Caki2 (cell line): ENCODE measurements around the gene HCN3. TPM values are rescaled to one million over a fixed set of nuclear protein-coding genes. Genes with fewer than 3 reads are reported as not detected.

ENCODE experiments used
- DNase-seq: peaks from one replicate; pipeline ENCODE4 v3.0.0-alpha.2; 2015; ENCODE audit warnings: low read depth
- in situ Hi-C: cut with HindIII; loops from 2 replicates; pipeline ENCODE4 v1.10.0; 2016; ENCODE audit warnings: low sequenced_read_pairs, low pct_unique_long_range_greater_than_20kb, mixed read lengths
- total RNA-seq: library from RNA; depleted of rRNA; stranded (reverse); fragments of >200 nt; shearing (Covaris generic); gene quantifications from 2 replicates; pipeline ENCODE4 v1.2.3, GENCODE V29; 2014; ENCODE audit warnings: low replicate concordance

Gene HCN3
- total RNA-seq, 1 experiment from 2014 or later: 0.84 TPM

- no peak for DNase-seq
- in situ Hi-C loops: no loop called here
These were observed 25.7 kb upstream of the HCN3 start for GRCh38 chr1:155251566-155251965.

DNA sequence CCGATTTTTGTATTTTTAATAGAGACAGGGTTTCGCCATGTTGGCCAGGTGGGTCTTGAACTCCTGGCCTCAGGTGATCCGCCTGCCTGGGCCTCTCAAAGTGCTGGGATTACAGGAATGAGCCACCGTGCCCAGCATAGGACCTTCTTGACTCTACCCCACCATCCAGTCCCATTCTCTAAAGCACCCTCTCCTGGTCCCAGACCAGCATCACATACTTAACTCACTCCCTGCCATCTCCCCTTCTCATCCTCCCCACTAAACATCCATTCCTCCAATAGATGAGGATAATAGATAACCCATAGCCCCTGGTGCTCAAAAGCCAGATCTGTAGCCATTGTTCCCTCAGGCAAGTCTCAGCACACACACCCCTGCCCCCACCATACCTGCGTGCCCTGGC lies 24.1 kb upstream of the HCN3 start:
- in situ Hi-C loops: no loop called here
- DNase-seq: no peak

DNA sequence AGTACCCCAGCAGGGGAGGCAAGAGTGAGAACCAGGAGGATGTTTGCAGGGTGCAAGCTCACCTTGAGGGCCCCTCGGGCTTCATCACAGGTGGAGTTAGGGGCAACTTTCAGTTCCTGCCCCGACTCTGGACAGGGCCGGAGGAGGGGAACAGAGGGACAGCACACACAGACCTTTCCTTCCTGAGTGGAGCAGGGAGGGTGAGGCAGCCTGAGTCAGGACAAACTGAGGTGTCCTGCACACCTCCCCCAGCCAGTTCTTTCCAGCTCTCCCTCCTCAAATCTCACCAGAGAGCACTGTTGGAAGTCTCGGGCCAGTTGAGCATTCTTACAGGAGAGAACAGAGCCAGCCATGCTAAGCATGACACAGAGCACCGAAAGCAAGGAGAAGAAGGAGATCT lies 23.5 kb upstream of the HCN3 start:
- no peak for DNase-seq

GRCh38 chr1:155254228-155254713 lies 23.0 kb upstream of the HCN3 start:
- in situ Hi-C loops: no loop called here
- no peak for DNase-seq

More for the DNA sequence above, 23.5 kb upstream of the HCN3 start:
- in situ Hi-C loops: no loop called here

DNA sequence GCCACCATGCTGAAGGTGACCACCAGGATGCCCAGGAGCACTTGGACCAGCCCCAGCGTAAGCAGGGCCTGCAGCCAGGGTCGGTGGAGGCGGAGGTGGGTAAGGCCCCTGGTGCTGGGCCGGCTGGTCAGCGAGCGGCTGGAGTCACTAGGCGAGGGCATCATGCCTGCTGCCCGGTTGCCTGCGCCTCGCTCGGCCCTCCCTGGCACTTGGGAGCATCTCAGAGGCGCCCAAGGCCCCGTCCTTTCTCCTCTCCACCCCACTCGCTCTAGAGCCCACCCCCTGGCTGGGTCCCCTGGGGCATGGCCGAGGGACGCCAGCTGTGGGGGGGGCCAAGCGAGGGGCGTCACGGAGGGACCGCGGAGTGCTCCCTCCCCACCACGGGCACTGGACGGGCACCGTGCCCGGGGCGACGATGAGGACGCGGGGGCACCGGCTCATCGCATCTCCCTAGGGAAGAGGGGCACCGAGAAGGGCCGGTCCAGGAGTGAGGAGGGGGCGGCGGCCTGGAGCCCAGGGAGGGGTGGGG lies 22.5 kb upstream of the HCN3 start:
- in situ Hi-C loops: no loop called here
- DNase-seq: peak; percentile 22

- in situ Hi-C loops: no loop called here
- peak; percentile 80 for DNase-seq
These were observed 21.8 kb upstream of the HCN3 start, which contains the start of gene ENTREP3 for GRCh38 chr1:155255243-155256007. Gene ENTREP3 (minus strand): TSS chr1:155255483. CDS start chr1:155254877, 606 bp downstream.

DNA sequence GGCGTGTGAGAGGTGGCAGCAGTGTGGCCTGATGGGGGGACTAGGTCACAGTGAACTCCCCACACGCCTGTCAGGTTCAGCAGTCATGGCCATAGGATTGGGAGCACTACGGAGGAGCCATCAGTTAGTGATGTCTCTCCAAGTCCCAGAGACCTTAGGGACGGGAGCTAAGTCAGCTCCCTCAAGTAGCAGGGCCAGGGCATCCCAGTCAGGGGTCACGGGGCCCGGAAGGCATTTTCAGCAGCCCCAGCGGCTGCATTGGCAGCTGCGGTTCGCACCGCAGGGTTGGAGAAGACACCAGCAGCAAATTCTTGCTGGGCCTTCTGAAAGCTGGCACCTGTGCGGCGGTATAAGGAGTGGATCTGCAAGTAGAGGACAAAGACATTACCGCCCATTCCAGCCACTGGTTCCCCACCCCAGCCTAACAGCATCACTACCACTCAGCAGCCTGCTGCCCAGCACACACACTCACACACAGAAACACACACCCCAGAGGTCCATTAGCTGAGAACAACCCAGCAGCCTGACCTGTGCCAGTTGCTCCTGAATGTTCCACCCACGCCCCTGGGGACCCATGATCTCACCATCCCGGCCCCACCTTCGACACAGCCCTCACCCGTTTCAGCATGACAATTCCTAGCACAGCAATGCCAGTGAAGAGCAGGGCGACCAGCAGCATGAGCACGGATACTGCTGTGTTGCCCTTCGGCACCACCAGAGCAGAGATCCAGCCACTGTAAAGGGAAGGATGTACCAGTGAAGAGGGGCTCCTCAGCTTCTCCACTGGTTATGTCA lies 21.0 kb upstream of the HCN3 start:
- in situ Hi-C loops: no loop called here
- DNase-seq: peak; percentile 16

DNA sequence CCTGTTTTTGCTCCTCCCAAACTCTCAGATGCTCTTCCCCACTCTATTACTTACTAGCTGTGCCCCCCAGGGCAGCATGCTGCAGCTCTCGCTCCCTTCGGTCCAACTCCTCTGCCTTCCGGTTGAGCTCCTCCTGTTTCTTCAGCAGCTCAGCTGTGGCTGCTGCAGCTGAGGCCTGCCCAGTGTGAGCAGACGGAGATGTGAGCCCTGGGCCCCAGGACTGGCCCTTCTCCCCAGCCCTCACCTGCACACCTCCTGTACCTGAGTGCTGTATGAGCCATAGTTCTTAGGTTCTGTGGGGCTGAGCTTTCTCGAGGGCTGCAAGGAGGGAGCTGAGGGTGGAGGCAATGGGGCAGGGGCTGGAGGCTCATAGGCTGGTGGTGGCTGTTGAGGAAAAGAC lies 17.0 kb upstream of the HCN3 start:
- in situ Hi-C loops: no loop called here
- no peak for DNase-seq

DNA sequence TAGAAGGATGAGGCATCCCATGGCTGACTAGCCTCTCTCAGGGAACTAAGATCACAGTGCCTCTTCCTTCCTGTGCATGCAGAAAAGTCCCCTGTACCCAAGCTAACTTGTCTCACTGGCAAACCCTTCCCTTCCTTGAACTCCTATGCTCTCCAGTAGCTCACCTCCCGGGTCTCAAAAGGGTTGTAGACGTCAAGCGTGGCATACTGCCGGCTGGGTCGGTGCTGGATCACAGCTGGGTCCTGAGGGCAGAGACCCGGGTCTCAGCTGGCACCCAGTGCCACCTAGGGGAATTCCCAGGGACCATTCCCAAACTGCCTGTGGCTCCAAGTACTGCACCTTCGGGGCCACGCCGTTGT lies 15.8 kb upstream of the HCN3 start:
- in situ Hi-C loops: no loop called here
- DNase-seq: no peak

DNA sequence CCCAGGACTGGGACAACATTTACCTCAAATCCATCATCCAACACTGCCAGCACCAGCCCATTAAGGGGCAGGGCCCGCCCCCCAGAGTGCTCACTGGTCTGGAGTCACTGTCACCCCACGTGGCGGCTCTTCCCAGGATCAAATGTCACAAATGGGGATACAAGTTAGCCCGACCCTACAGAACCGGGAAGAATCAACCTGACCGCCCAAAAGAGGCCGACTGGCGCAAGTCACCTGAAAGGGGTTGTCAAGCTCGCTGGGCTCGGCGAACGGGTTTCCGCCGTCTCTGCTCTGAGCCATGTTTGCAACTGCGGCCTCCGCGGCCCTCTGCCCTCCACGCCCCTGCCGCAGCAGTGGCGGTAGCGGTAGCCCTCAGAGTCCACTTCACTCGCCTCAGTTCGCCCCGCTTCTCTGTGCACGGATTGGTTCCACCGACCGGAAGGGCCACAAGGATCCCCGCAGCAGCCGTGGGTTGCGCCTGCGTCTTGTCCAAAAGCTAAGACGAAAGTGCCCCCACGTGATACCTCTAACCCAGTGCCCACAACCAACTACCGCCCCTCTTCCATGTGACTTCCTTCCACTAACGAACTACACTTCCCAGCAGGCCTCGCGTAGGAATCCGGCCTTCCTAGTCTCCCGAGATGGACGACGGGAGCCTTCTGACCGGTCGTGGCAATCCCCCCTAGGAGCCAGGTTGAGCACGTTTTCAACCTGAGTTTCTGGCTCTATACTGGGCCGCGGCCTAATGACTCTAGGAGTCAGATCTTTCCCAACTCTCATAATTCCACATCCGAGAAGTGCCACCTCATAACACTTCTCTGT lies 15.2 kb upstream of the HCN3 start, which contains the start of gene SCAMP3:
SCAMP3 (minus strand) TSS at position 509 of the 822 bp plus-strand sequence; CDS start at position 300, 209 bp downstream.
- in situ Hi-C loops: no loop called here
- DNase-seq: peak; percentile 96

- in situ Hi-C loops: no loop called here
- no peak for DNase-seq
These were observed 14.2 kb upstream of the HCN3 start for GRCh38 chr1:155263067-155263466.

DNA sequence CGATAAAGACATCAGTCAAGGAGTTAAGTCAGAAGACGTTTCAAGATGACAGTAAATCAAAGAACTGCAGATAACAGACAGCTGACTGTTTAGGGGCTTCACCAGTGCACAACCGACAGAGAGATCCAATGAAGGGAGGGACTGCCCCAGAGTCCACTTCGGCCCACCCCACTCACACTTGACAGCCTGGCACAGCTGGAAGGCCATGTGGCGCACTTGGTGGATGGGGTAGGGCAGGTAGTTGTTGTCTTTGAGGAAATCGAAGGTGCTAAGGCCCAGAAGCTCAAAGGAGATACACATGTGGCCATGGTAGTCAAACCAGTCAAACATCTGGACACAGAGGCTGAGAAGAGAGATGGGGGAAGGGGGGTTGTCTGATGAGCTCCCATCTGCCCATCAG lies 10.7 kb upstream of the HCN3 start:
- in situ Hi-C loops: no loop called here
- DNase-seq: no peak

DNA sequence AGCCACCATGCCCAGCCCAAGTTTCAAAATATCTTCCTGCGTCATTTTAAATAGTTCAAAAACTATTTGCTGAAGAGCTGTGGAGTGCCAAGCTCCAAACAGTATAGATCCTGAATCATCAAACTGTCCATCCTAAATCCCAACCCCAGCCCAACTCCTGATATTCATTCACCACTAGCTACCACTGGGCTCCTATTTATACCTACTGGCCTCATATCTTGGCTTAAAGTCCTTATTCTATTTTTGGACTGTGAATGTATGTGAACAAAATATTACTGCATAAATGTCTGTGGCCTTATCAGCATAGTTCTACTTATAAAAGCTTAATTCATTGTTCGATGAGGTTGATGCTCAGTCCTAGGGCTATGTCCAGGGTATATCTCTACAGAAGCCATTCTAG lies 9.9 kb upstream of the HCN3 start:
- no peak for DNase-seq

DNA sequence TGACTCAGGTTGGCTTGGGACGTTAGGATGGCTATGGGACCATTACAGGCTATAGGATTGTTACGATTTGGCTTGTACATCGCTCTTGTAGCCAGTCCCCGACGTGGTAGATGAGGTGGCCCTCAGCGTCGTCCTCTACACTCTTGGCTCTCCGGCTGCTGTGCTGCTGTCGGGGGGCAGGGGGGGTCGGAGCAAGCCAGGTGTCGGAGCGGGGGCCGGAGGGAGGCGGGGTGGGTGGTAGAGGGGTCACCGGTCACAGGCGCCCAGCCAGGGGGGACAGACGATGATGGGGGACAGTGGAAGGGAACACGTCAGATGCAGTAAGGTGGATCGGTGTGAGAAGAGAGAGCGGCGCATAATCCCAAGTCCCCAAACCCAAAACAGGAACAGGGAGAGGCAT lies 8.6 kb upstream of the HCN3 start:
- in situ Hi-C loops: no loop called here
- no peak for DNase-seq

More for the DNA sequence above, 9.9 kb upstream of the HCN3 start:
- in situ Hi-C loops: no loop called here

GRCh38 chr1:155269381-155269780 lies 7.9 kb upstream of the HCN3 start:
- no peak for DNase-seq
- in situ Hi-C loops: no loop called here

GRCh38 chr1:155272466-155273342 lies 4.6 kb upstream of the HCN3 start:
- in situ Hi-C loops: no loop called here
- DNase-seq: peak; percentile 57
